Activated naive CD4-positive, alpha-beta T cell treated with Interleukin-2 at 50 U/mL for 16 hours (primary cell): Measurements from ENCODE around the gene SCAPER.

Experiments
- DNase-seq: peaks from one replicate; pipeline ENCODE4 v3.0.0-alpha.2; 2020

SCAPER gene

GRCh38 chr15:76905013-76905839 is at the start of gene SCAPER:
Gene SCAPER (minus strand): TSS chr15:76905340. CDS start chr15:76883817, 21,523 bp downstream.
- DNase-seq = peak; percentile 92

- DNase-seq = no peak
Measured at GRCh38 chr15:76954744-76955143, 49.6 kb upstream of the SCAPER start.

- no peak for DNase-seq
Measured at GRCh38 chr15:76953913-76954312, 48.8 kb upstream of the SCAPER start.

GRCh38 chr15:76951220-76951619 is 46.1 kb upstream of the SCAPER start:
- DNase-seq = no peak

- no peak for DNase-seq
Measured at GRCh38 chr15:76947454-76947853, 42.3 kb upstream of the SCAPER start.

GRCh38 chr15:76945494-76946093 is 40.5 kb upstream of the SCAPER start:
- DNase-seq = no peak

- DNase-seq = no peak
Measured at GRCh38 chr15:76942331-76942730, 37.2 kb upstream of the SCAPER start.

- DNase-seq = no peak
Measured at GRCh38 chr15:76941636-76942035, 36.5 kb upstream of the SCAPER start.

GRCh38 chr15:76939715-76940114 is 34.6 kb upstream of the SCAPER start:
- no peak for DNase-seq

- no peak for DNase-seq
Measured at GRCh38 chr15:76938752-76939151, 33.6 kb upstream of the SCAPER start.

GRCh38 chr15:76936671-76937070 is 31.5 kb upstream of the SCAPER start:
- DNase-seq = no peak

GRCh38 chr15:76935620-76936019 is 30.5 kb upstream of the SCAPER start:
- no peak for DNase-seq

GRCh38 chr15:76932135-76932966 is 27.2 kb upstream of the SCAPER start:
- no peak for DNase-seq

- DNase-seq = peak; percentile 94
Measured at GRCh38 chr15:76931397-76932134, 26.4 kb upstream of the SCAPER start, which contains the start of gene RCN2. Gene RCN2 (plus strand): TSS chr15:76931749. CDS start chr15:76931842, 93 bp downstream.

GRCh38 chr15:76930831-76931396 is 25.8 kb upstream of the SCAPER start:
- no peak for DNase-seq

GRCh38 chr15:76929011-76929760 is 24.0 kb upstream of the SCAPER start:
- no peak for DNase-seq

- no peak for DNase-seq
Measured at GRCh38 chr15:76928201-76928600, 23.1 kb upstream of the SCAPER start.

- DNase-seq = no peak
Measured at GRCh38 chr15:76916369-76916768, 11.2 kb upstream of the SCAPER start.

GRCh38 chr15:76913737-76914136 is 8.6 kb upstream of the SCAPER start:
- no peak for DNase-seq

- DNase-seq = no peak
Measured at GRCh38 chr15:76912430-76912829, 7.3 kb upstream of the SCAPER start.

GRCh38 chr15:76905855-76906254 is 715 bp upstream of the SCAPER start:
- DNase-seq = no peak
